Retina (tissue), 1 donor: Measurements from ENCODE around the gene ZCCHC14.

Experiments used
- DNase-seq: peaks from one replicate; pipeline ENCODE4 v3.0.0-alpha.2; 2016

Gene ZCCHC14

DNA sequence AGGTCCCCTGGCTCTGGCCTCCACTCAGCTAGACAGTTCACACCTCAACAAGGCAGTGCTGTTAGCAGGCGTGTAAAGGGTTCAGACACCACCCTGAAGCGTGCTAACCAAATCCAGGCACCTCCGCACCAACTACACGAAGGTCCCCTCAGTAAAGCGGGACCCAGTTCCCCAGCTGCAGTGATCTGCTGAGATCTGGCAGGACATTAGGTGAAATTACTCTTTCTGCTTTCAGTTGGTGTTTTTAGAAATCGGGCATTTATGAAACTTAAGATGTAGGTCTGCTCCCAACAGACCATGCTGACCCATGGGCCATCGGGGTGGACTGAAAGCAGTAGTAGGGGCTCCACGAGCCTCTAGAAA, 136.4 kb downstream of the ZCCHC14 start:
- no peak for DNase-seq
